IPS-18a (cell line): ENCODE data around the gene DPYSL3.

Experiments
- H3K27ac ChIP-seq: one replicate; pipeline ENCODE4 v1.5.1; 2013; ENCODE audit warnings: low read length
- H3K27me3 ChIP-seq: one replicate; pipeline ENCODE4 v1.6.1; 2013; ENCODE audit warnings: mild to moderate bottlenecking, low read length; ENCODE audit not compliant: control insufficient read depth, insufficient read depth
- H3K36me3 ChIP-seq: one replicate; pipeline ENCODE4 v1.6.1; 2013; ENCODE audit warnings: low read depth, low read length; ENCODE audit not compliant: control insufficient read depth
- H3K4me1 ChIP-seq: one replicate; pipeline ENCODE4 v1.6.1; 2013; ENCODE audit warnings: low read depth, low read length; ENCODE audit not compliant: control insufficient read depth
- H3K4me3 ChIP-seq: one replicate; pipeline ENCODE4 v1.5.1; 2013; ENCODE audit warnings: low read length
- H3K9ac ChIP-seq: one replicate; pipeline ENCODE4 v1.6.1; 2013; ENCODE audit warnings: mild to moderate bottlenecking, low read length, moderate library complexity
- H3K9me3 ChIP-seq: one replicate; pipeline ENCODE4 v1.6.1; 2013; ENCODE audit warnings: low read depth, low read length; ENCODE audit not compliant: control insufficient read depth

The DPYSL3 gene

GRCh38 chr5:147451193-147451592, 58.7 kb downstream of the DPYSL3 start:
- no peaks in the 10 kb centered on the region for H3K9me3 ChIP-seq
- peak overlapping the region; percentile 7 for H3K9ac ChIP-seq
- peaks cover 12% of the 10 kb centered on the region for H3K36me3 ChIP-seq
- peak overlapping the region; percentile 92 for H3K4me3 ChIP-seq
- H3K4me1 ChIP-seq, result peaks cover 68% of the 10 kb centered on the region
- no peak overlapping the region for H3K27ac ChIP-seq
- no peaks in the 10 kb centered on the region for H3K27me3 ChIP-seq

DNA sequence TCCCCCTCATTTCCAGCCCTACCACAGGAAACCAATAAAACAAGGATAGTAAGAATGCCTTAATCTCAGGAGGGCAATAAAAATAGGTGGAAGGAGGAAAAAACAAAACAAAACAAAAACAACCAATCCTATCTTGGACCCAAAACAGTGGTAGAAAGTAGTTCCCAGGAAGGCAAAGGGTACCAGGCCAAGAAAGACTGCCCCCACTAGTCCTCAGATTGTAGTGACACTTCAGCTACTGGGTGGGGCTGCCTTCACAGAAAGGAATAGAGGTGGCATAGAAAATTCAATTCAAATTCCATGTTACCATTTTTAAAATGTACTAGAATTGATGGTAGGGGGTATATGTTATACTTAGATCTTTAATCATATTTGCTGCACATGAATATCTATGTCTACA, 59.3 kb downstream of the DPYSL3 start:
- no peaks in the 10 kb centered on the region for H3K9me3 ChIP-seq
- no peak overlapping the region for H3K9ac ChIP-seq
- peak overlapping the region; percentile 92 for H3K4me3 ChIP-seq
- peaks cover 18% of the 10 kb centered on the region for H3K36me3 ChIP-seq
- peaks cover 62% of the 10 kb centered on the region for H3K4me1 ChIP-seq
- no peak overlapping the region for H3K27ac ChIP-seq
- H3K27me3 ChIP-seq, result no peaks in the 10 kb centered on the region

GRCh38 chr5:147448766-147449165, 61.1 kb downstream of the DPYSL3 start:
- Histone ChIP-seq H3K9ac (no peak overlapping the region), H3K9me3 (no peaks in the 10 kb centered on the region), H3K4me1 (peaks cover 55% of the 10 kb centered on the region), H3K4me3 (peak overlapping the region; percentile 7), H3K27me3 (no peaks in the 10 kb centered on the region), H3K36me3 (peaks cover 35% of the 10 kb centered on the region), H3K27ac (no peak overlapping the region)

GRCh38 chr5:147446523-147446922, 63.3 kb downstream of the DPYSL3 start:
- Histone ChIP-seq H3K9me3 (no peaks in the 10 kb centered on the region), H3K36me3 (peaks cover 42% of the 10 kb centered on the region), H3K4me1 (peaks cover 58% of the 10 kb centered on the region), H3K4me3 (no peak overlapping the region), H3K9ac (no peak overlapping the region), H3K27ac (no peak overlapping the region), H3K27me3 (no peaks in the 10 kb centered on the region)

DNA sequence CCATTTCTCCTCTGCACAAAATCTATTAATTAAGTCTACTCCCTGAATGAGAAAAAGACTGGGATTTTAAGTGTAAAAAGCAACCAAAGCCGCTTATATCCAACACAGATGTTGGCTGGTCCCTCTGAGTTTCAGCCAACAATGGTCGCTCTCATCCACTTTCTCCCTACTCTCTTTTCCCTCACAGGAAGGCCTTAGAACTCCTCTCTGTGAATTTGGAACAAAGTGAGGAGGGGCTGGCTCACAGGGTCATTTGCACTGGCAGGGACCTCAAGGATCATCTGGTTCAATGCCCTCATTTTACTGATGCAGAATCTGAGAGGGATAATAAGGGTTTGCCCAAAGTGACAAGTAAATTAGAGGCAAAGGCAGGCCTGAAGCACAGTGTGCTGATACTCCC, 64.0 kb downstream of the DPYSL3 start:
- peaks cover 47% of the 10 kb centered on the region for H3K36me3 ChIP-seq
- H3K4me1 ChIP-seq, result peaks cover 53% of the 10 kb centered on the region

GRCh38 chr5:147445090-147445489, 64.8 kb downstream of the DPYSL3 start:
- Histone ChIP-seq H3K36me3 (peaks cover 47% of the 10 kb centered on the region), H3K27ac (no peak overlapping the region), H3K9me3 (no peaks in the 10 kb centered on the region), H3K4me1 (peaks cover 45% of the 10 kb centered on the region), H3K27me3 (no peaks in the 10 kb centered on the region), H3K9ac (no peak overlapping the region), H3K4me3 (no peak overlapping the region)

More for the DNA sequence above, 64.0 kb downstream of the DPYSL3 start:
- Histone ChIP-seq H3K9me3 (no peaks in the 10 kb centered on the region), H3K27ac (no peak overlapping the region), H3K4me3 (no peak overlapping the region), H3K9ac (no peak overlapping the region), H3K27me3 (no peaks in the 10 kb centered on the region)

- peaks cover 38% of the 10 kb centered on the region for H3K4me1 ChIP-seq
- peaks cover 45% of the 10 kb centered on the region for H3K36me3 ChIP-seq
- no peaks in the 10 kb centered on the region for H3K9me3 ChIP-seq
Measured at GRCh38 chr5:147442224-147442623, 67.6 kb downstream of the DPYSL3 start.

GRCh38 chr5:147441191-147441695, 68.6 kb downstream of the DPYSL3 start:
- no peaks in the 10 kb centered on the region for H3K27me3 ChIP-seq
- peaks cover 38% of the 10 kb centered on the region for H3K4me1 ChIP-seq
- no peak overlapping the region for H3K4me3 ChIP-seq
- H3K9me3 ChIP-seq, result no peaks in the 10 kb centered on the region
- no peak overlapping the region for H3K27ac ChIP-seq
- H3K9ac ChIP-seq, result no peak overlapping the region
- peaks cover 35% of the 10 kb centered on the region for H3K36me3 ChIP-seq

More at GRCh38 chr5:147442224-147442623, 67.6 kb downstream of the DPYSL3 start:
- Histone ChIP-seq H3K4me3 (no peak overlapping the region), H3K27ac (no peak overlapping the region), H3K27me3 (no peaks in the 10 kb centered on the region), H3K9ac (no peak overlapping the region)

DNA sequence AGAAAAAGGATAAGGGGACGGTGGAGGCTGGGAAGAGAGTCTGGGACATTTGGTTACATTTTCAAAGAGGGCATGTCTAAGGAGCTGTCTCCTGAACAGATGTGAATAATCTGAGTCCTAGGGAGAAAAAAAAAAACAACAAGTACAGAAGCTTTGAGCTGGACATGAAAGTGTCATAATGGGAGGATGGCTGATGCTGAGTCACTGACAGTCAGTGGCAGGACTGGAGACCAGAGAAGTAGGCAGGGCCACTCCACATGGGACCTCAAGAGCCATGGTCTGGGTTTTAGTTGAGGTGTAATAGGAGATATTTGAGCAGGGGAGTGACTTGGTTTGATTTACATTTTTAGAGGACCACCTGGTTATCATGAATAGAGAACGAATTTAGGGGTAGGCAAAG, 70.6 kb downstream of the DPYSL3 start:
- H3K36me3 ChIP-seq, result peaks cover 24% of the 10 kb centered on the region
- peaks cover 37% of the 10 kb centered on the region for H3K4me1 ChIP-seq
- H3K9me3 ChIP-seq, result no peaks in the 10 kb centered on the region
- H3K27ac ChIP-seq, result no peak overlapping the region
- no peak overlapping the region for H3K9ac ChIP-seq
- no peak overlapping the region for H3K4me3 ChIP-seq
- no peaks in the 10 kb centered on the region for H3K27me3 ChIP-seq

- Histone ChIP-seq H3K9ac (no peak overlapping the region), H3K9me3 (no peaks in the 10 kb centered on the region), H3K27ac (no peak overlapping the region), H3K27me3 (no peaks in the 10 kb centered on the region), H3K4me1 (peaks cover 43% of the 10 kb centered on the region), H3K36me3 (peaks cover 24% of the 10 kb centered on the region), H3K4me3 (no peak overlapping the region)
Measured at GRCh38 chr5:147437161-147437596, 72.7 kb downstream of the DPYSL3 start.

DNA sequence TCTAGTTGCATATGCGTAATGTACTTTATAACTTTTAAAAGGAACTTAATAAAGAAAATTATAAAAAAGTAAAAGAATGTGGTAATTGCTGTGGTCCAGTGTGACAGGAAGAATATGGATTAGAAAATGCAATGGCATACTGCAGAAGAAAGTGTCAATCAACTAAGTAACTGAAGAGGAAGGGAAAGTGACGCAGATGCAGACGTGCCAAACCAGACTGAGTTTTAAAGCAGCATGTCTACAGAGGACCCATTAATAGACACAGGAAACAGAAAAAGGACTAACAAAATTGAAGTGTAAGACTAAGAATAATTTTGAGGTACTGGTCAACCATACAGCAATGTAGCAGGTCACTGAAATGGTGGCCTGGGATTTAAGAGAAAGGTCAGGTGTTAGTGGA, 73.3 kb downstream of the DPYSL3 start:
- Histone ChIP-seq H3K4me3 (no peak overlapping the region), H3K27ac (no peak overlapping the region), H3K9ac (no peak overlapping the region), H3K27me3 (no peaks in the 10 kb centered on the region), H3K9me3 (no peaks in the 10 kb centered on the region), H3K36me3 (peaks cover 22% of the 10 kb centered on the region), H3K4me1 (peaks cover 45% of the 10 kb centered on the region)

DNA sequence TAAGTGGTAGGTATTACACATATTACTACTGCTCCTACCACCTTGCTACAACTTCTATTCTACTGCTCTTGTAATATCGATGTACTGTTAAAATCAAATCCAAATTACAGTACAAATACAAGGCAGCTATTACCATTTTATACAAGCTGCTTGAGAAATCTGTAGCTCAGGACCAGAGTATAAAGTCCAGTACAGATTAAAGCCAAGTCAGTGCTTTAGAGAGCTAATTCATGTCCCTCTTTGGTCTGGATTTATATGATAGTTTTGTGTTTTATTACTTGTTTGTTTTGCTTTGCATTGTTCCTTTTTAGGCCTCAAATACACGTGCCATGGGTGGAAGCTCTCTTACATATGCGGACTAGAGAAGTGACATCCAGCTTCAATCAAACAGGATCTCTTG, 75.8 kb downstream of the DPYSL3 start:
- Histone ChIP-seq H3K9me3 (no peaks in the 10 kb centered on the region), H3K9ac (no peak overlapping the region), H3K27ac (no peak overlapping the region), H3K36me3 (peaks cover 16% of the 10 kb centered on the region), H3K4me1 (peaks cover 46% of the 10 kb centered on the region), H3K4me3 (no peak overlapping the region), H3K27me3 (no peaks in the 10 kb centered on the region)
